Esophagus squamous epithelium (tissue), 4 donors: Measurements from ENCODE around the gene ARHGAP40.

ENCODE experiments used
- POLR2A ChIP-seq, 4 donors: fragments of 450-650 bp; IDR thresholded peaks; one replicate each; pipeline ENCODE4 v1.6.1; 2017; ENCODE audit warnings: antibody characterized with exemption in 4 of 4, mild to moderate bottlenecking in 4 of 4, moderate library complexity in 3 of 4
- TF ChIP-seq, protein P1 (sequence below), 6 experiments: fragments of 450-650 bp in 4 of 6; fragments of 200-600 bp in 2 of 6; sonication (generic) in 2 of 6; IDR thresholded peaks; one replicate each; pipeline ENCODE4 v1.5.1; 2016 to 2019; ENCODE audit warnings: antibody characterized with exemption in 6 of 6, mild to moderate bottlenecking in 4 of 6, moderate library complexity in 4 of 6

DNA sequence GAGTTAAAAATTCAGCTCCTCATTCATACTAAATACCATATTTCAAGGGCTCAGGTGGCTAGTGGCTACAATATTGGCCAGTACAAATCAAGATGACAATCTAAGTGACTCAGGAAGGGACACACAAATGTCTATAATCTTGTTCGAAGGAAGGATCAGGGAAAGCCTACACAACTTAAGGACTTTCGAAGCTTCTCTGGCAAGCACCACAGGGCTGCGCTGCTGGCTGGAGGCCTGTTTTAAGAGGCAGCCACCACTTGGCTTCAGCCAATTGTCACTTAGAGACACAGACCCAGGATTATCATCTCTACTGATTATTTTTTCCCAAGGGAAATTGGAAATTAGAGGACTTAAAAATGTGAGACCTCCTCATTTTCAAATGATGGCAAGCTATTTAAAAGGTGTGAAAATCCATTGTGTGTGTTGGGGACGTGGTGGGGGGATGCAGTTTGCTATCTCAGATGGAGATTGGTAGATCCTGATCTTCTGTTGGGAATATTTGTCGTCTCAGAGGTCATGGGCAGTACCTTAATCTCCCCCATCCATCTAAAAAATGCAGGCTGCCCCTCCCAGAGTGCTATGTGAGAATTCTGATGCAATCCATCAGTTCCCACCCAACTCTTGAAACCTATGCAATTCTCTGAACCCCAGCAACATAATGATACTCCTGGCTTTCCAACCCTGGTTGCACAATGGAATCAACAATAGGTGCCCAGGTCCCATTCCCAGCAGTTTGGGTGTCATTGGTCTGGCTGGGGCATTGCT, 11.3 kb downstream of the ARHGAP40 start:
- no peak for TF ChIP-seq POLR2A (IDR thresholded peaks at IDR 0.05)
- TF ChIP-seq, protein P1, sequence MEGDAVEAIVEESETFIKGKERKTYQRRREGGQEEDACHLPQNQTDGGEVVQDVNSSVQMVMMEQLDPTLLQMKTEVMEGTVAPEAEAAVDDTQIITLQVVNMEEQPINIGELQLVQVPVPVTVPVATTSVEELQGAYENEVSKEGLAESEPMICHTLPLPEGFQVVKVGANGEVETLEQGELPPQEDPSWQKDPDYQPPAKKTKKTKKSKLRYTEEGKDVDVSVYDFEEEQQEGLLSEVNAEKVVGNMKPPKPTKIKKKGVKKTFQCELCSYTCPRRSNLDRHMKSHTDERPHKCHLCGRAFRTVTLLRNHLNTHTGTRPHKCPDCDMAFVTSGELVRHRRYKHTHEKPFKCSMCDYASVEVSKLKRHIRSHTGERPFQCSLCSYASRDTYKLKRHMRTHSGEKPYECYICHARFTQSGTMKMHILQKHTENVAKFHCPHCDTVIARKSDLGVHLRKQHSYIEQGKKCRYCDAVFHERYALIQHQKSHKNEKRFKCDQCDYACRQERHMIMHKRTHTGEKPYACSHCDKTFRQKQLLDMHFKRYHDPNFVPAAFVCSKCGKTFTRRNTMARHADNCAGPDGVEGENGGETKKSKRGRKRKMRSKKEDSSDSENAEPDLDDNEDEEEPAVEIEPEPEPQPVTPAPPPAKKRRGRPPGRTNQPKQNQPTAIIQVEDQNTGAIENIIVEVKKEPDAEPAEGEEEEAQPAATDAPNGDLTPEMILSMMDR (IDR thresholded peaks at IDR 0.05): no peak
